ENCODE results near the gene PLCL1. TPM values are rescaled to one million over a fixed set of nuclear protein-coding genes. Genes with fewer than 3 reads are reported as not detected.

The PLCL1 gene
- total and polyA plus RNA-seq, 10 donors, result 0.54 to 6.5 (median 4.0) TPM

DNA sequence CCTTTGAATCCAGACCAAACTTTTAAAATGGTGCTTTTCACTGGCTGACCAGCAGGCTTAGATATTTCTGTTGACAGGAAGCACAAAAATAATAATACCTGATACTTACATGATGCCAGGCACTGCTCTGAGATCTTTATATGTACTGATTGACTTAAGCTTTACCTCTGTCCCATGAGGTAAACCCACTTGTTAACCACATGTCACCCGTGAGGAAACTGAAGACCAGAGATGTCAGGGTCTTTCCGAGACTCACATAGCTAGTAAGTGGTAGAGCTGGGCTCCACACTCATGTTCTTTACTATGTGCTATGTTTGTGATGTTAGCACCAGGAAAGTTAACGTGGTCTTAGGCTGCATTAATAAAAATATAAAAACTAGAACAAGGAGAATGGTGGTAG is 297.7 kb downstream of the PLCL1 start:
- intact Hi-C loops (cut with DNase I; ENCODE audit: low total_unique reads), result no loop called here
- no peaks in the 10 kb centered on the region for H3K27me3 ChIP-seq (replicated peaks in 1 of 7)
- no peak for TF ChIP-seq POLR2AphosphoS5 (IDR thresholded peaks at IDR 0.05)
- no peak for TF ChIP-seq POLR2A (IDR thresholded peaks at IDR 0.05)
- TF ChIP-seq, protein P1, sequence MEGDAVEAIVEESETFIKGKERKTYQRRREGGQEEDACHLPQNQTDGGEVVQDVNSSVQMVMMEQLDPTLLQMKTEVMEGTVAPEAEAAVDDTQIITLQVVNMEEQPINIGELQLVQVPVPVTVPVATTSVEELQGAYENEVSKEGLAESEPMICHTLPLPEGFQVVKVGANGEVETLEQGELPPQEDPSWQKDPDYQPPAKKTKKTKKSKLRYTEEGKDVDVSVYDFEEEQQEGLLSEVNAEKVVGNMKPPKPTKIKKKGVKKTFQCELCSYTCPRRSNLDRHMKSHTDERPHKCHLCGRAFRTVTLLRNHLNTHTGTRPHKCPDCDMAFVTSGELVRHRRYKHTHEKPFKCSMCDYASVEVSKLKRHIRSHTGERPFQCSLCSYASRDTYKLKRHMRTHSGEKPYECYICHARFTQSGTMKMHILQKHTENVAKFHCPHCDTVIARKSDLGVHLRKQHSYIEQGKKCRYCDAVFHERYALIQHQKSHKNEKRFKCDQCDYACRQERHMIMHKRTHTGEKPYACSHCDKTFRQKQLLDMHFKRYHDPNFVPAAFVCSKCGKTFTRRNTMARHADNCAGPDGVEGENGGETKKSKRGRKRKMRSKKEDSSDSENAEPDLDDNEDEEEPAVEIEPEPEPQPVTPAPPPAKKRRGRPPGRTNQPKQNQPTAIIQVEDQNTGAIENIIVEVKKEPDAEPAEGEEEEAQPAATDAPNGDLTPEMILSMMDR (IDR thresholded peaks at IDR 0.05 in 8 of 11, conservative IDR thresholded peaks at IDR 0.05 in 3 of 11), result no peak

DNA sequence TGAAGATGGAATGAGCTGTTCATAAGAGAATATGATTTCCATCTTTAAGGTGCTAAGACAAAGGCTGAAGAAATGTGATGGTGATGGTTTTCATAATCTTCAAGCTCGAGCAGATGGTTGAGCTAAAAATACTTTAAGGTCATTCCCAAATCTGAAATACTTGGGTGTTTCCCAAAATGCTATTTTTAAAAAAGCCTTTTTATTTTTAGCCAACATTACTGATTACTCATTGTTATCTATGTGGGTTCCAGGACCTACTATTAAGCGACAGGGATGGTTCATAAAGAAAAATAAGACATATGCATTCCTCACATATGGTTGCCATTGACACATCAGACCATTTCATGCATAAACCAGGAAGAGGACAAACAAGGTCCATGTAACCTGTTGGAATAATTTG is 298.5 kb downstream of the PLCL1 start:
- H3K27me3 ChIP-seq (replicated peaks in 1 of 7), result no peaks in the 10 kb centered on the region
- no peaks in the 10 kb centered on the region for H3K9me3 ChIP-seq
- no peaks in the 10 kb centered on the region for H3K36me3 ChIP-seq
- H3K4me3 ChIP-seq, result no peak overlapping the region
- 61 to 78% (median 75%) methylated on average over 2 of the region's 2 CpGs for WGBS, 5 donors
- no peak for DNase-seq
- H3K4me1 ChIP-seq, result no peaks in the 10 kb centered on the region
- intact Hi-C loops (cut with DNase I; ENCODE audit: low total_unique reads), result no loop called here
- TF ChIP-seq, protein P1 (IDR thresholded peaks at IDR 0.05 in 8 of 11, conservative IDR thresholded peaks at IDR 0.05 in 3 of 11), result no peak
- no peak for TF ChIP-seq POLR2A (IDR thresholded peaks at IDR 0.05)
- no peak for TF ChIP-seq POLR2AphosphoS5 (IDR thresholded peaks at IDR 0.05)
- H3K27ac ChIP-seq, result no peak overlapping the region

More for the DNA sequence above, 297.7 kb downstream of the PLCL1 start:
- Histone ChIP-seq H3K4me1 (no peaks in the 10 kb centered on the region), H3K4me3 (no peak overlapping the region), H3K36me3 (no peaks in the 10 kb centered on the region), H3K27ac (no peak overlapping the region), H3K9me3 (no peaks in the 10 kb centered on the region)
- DNase-seq, result no peak
- WGBS, 5 donors, result 79 to 92% (median 84%) methylated on average over 3 of the region's 3 CpGs

DNA sequence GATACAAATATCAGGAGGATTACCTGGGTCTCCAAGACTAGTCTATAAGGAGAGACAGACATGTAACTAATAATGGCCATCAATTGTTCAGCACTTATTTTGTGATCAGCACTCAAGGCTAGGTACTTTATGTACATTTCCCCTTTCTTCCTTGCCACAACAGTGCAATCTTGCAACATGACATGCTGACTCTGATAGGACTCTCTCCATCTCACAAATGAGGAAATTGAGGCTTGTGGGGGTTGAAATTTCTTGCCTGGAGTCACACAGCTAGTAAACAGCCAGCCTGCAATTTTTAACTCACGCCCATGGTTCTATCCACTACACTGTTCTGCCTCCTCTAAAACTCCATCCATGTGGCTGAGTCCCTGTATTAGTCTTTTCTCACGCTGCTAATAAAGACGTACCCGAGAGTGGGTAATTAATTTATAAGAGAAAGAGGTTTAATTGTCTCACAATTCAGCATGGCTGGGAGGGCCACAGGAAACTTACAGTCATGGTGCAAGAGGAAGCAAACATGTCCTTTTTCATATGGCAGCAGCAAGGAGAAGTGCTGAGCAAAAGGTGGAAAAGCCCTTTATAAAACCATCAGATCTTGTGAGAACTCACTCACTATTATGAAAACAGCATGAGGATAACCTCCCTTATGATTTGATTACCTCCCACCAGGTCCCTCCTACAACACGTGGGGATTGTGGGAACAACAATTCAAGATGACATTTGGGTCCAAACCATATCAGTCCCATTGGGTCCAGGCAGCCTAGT is 302.4 kb downstream of the PLCL1 start:
- intact Hi-C loops (cut with DNase I; ENCODE audit: low total_unique reads), result no loop called here
- TF ChIP-seq, protein P1 (IDR thresholded peaks at IDR 0.05 in 8 of 11, conservative IDR thresholded peaks at IDR 0.05 in 3 of 11), result no peak
- no peak for TF ChIP-seq POLR2AphosphoS5 (IDR thresholded peaks at IDR 0.05)
- no peak for TF ChIP-seq POLR2A (IDR thresholded peaks at IDR 0.05)
- no peak for DNase-seq
- Histone ChIP-seq H3K4me1 (no peaks in the 10 kb centered on the region), H3K27ac (peak overlapping the region in 7 of 8 donors; percentile 10 to 87 (median 73)), H3K36me3 (no peaks in the 10 kb centered on the region), H3K4me3 (peak overlapping the region in 1 of 8 donors; percentile 22), H3K27me3 (replicated peaks in 1 of 7) (no peaks in the 10 kb centered on the region), H3K9me3 (no peaks in the 10 kb centered on the region)
- 57 to 89% (median 68%) methylated on average over 5 of the region's 5 CpGs for WGBS, 5 donors

DNA sequence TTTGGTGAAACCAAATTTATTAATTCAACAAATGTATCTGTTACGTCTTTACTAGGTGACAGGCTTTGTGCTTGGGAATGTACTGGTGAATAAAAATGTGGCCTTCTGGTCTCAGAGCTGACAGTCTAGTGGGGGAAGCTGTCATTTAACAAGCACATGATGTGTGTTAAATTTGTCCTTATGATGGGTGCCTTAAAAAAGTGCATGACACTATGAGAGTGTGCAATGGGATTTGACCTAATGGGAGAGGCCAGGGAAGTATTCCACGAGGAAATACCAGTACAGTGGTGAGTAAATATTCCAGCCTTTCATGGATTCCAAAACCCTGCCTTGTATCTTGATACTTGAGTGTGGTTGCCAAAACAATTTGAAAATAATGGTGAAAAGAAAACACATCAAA is 308.9 kb downstream of the PLCL1 start:
- intact Hi-C loops (cut with DNase I; ENCODE audit: low total_unique reads), result no loop called here
- Histone ChIP-seq H3K4me3 (no peak overlapping the region), H3K4me1 (peaks cover 0 to 11% (median 0%) of the 10 kb centered on the region in 6 donors), H3K36me3 (no peaks in the 10 kb centered on the region), H3K27me3 (replicated peaks in 1 of 7) (no peaks in the 10 kb centered on the region), H3K9me3 (no peaks in the 10 kb centered on the region), H3K27ac (no peak overlapping the region)
- 73 to 89% (median 80%) methylated on average over 2 of the region's 2 CpGs for WGBS, 5 donors
- no peak for DNase-seq
- TF ChIP-seq POLR2A (IDR thresholded peaks at IDR 0.05), result no peak
- TF ChIP-seq, protein P1 (IDR thresholded peaks at IDR 0.05 in 8 of 11, conservative IDR thresholded peaks at IDR 0.05 in 3 of 11), result no peak
- TF ChIP-seq POLR2AphosphoS5 (IDR thresholded peaks at IDR 0.05), result no peak
